Dermis microvascular lymphatic vessel endothelial cell (primary cell): ENCODE results near the gene SLC5A5. TPM values are rescaled to one million over a fixed set of nuclear protein-coding genes. Genes with fewer than 3 reads are reported as not detected.

Experiments used
- DNase-seq, 2 donors: peaks; one replicate each; pipeline versions ENCODE4 v3.0.0 to v3.0.0-alpha.2; 2010; ENCODE audit warnings: low read depth in 2 of 2
- total RNA-seq: library from RNA; depleted of rRNA; stranded (reverse); fragments of >200 nt; gene quantifications from 2 replicates; pipeline ENCODE4 v1.2.1, GENCODE V29; 2014

SLC5A5 gene
- not detected in 2 replicates for total RNA-seq

- no peak for DNase-seq
These were observed at the start of gene SLC5A5 for GRCh38 chr19:17871878-17872250. Gene SLC5A5, plus strand, starts transcription at chr19:17871945. Its CDS starts 375 bp downstream, at chr19:17872320.

GRCh38 chr19:17824339-17824738 is 47.4 kb upstream of the SLC5A5 start:
- no peak for DNase-seq

- DNase-seq = no peak
These were observed 45.2 kb upstream of the SLC5A5 start for GRCh38 chr19:17826508-17827056.

- DNase-seq = no peak
These were observed 41.7 kb upstream of the SLC5A5 start for GRCh38 chr19:17829855-17830566.

GRCh38 chr19:17830567-17831418 is 41.0 kb upstream of the SLC5A5 start:
- peak; percentile 48 to 53 for DNase-seq

- DNase-seq = no peak
These were observed 40.3 kb upstream of the SLC5A5 start for GRCh38 chr19:17831419-17831888.

- DNase-seq = no peak
These were observed 39.1 kb upstream of the SLC5A5 start for GRCh38 chr19:17832443-17833208.

- no peak for DNase-seq
These were observed 37.2 kb upstream of the SLC5A5 start for GRCh38 chr19:17834350-17835181.

GRCh38 chr19:17835182-17836006 is 36.4 kb upstream of the SLC5A5 start:
- DNase-seq = no peak

- DNase-seq = no peak
These were observed 35.2 kb upstream of the SLC5A5 start for GRCh38 chr19:17836530-17836929.

GRCh38 chr19:17837972-17838371 is 33.8 kb upstream of the SLC5A5 start:
- no peak for DNase-seq

GRCh38 chr19:17840019-17840418 is 31.7 kb upstream of the SLC5A5 start:
- DNase-seq = no peak

- DNase-seq = no peak
These were observed 30.4 kb upstream of the SLC5A5 start for GRCh38 chr19:17841371-17841809.

GRCh38 chr19:17841810-17842662 is 29.7 kb upstream of the SLC5A5 start:
- peak; percentile 25 to 61 for DNase-seq

- DNase-seq = no peak
These were observed 29.0 kb upstream of the SLC5A5 start for GRCh38 chr19:17842663-17843291.

GRCh38 chr19:17843292-17843827 is 28.4 kb upstream of the SLC5A5 start:
- DNase-seq = no peak

GRCh38 chr19:17843908-17844490 is 27.7 kb upstream of the SLC5A5 start:
- no peak for DNase-seq

- no peak for DNase-seq
These were observed 25.6 kb upstream of the SLC5A5 start for GRCh38 chr19:17846146-17846545.
